ENCODE results near the gene COX11. TPM values are rescaled to one million over a fixed set of nuclear protein-coding genes. Genes with fewer than 3 reads are reported as not detected.

The COX11 gene
- total RNA-seq, result 10 to 100 TPM; 40.3 to 56.2 (median 55.9) TPM

DNA sequence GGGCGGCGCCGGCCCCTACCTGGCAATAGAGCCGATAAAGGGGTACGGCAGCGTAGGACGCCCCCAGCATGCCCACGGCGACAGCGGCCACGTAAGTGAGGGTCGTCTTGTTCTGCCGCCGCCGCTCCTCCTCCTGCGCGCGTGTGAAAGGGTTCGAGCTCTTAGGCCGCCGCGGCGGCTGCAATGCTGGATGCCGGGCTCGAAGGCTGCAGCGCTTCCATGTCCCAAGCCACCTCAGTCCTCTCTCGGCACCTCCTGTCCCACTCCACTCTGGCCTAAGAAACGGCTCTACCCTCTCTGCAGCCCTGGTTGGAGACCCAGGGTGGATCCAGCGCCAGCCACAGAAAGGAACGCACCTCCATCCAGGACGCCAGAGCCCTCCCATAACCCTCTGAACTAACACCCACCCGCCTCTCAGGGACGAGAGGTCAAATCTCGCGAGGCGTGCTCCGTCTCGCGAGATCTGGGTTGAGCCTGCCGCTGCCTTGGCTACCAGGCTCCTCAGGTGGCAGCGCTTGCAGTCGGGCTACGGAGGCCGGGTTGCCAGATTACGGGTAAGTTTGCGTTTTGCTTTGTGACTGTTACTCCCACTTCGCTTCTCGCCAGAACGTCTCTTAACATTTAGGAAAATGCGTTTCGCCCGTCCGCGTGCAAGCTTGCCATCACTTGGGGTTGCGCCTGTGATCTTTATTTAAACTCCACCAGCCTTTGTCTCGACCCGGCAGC, at the start of gene COX11, which contains the start of gene STXBP4:
TSS of gene COX11 (minus strand) at position 393 of the 726 bp plus-strand sequence. CDS start at position 385, 8 bp downstream.
TSS of gene STXBP4 (plus strand) at position 504 of the 726 bp plus-strand sequence. CDS start 17,455 bp downstream, outside the sequence.
- DNase-seq (ENCODE audit: low spot score in 2 of 2), result peak; percentile 93
- intact Hi-C loops (cut with DNase I; ENCODE audit: low total_unique reads), result no loop called here
- peak within 1 kb of the TSS; percentile 83 to 86 for H3K27ac ChIP-seq
- H3K27me3 ChIP-seq, result no peaks in the 10 kb centered on the region
- H3K9me3 ChIP-seq, result no peaks in the 10 kb centered on the region
- H3K4me1 ChIP-seq, result no peaks in the 10 kb centered on the region
- H3K4me3 ChIP-seq, result peak within 1 kb of the TSS; percentile 78 to 93 (median 89)
- TF ChIP-seq, protein P1, sequence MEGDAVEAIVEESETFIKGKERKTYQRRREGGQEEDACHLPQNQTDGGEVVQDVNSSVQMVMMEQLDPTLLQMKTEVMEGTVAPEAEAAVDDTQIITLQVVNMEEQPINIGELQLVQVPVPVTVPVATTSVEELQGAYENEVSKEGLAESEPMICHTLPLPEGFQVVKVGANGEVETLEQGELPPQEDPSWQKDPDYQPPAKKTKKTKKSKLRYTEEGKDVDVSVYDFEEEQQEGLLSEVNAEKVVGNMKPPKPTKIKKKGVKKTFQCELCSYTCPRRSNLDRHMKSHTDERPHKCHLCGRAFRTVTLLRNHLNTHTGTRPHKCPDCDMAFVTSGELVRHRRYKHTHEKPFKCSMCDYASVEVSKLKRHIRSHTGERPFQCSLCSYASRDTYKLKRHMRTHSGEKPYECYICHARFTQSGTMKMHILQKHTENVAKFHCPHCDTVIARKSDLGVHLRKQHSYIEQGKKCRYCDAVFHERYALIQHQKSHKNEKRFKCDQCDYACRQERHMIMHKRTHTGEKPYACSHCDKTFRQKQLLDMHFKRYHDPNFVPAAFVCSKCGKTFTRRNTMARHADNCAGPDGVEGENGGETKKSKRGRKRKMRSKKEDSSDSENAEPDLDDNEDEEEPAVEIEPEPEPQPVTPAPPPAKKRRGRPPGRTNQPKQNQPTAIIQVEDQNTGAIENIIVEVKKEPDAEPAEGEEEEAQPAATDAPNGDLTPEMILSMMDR (IDR thresholded peaks at IDR 0.05), result peak in 1 of 3 donors; percentile 3
- TF ChIP-seq POLR2AphosphoS5 (IDR thresholded peaks at IDR 0.05) (peak; percentile 55 to 73 (median 71)), POLR2A (IDR thresholded peaks at IDR 0.05) (peak; percentile 19)
- peaks cover 3% of the 10 kb centered on the region for H3K36me3 ChIP-seq

GRCh38 chr17:55005520-55005919, 37.1 kb upstream of the COX11 start:
- Histone ChIP-seq H3K4me1 (no peaks in the 10 kb centered on the region), H3K9me3 (no peaks in the 10 kb centered on the region), H3K36me3 (peaks cover 2% of the 10 kb centered on the region), H3K27me3 (no peaks in the 10 kb centered on the region), H3K27ac (no peak overlapping the region), H3K4me3 (no peak overlapping the region)
- TF ChIP-seq, protein P1 (IDR thresholded peaks at IDR 0.05), result no peak
- no peak for TF ChIP-seq POLR2AphosphoS5 (IDR thresholded peaks at IDR 0.05)
- no peak for TF ChIP-seq POLR2A (IDR thresholded peaks at IDR 0.05)
- DNase-seq (ENCODE audit: low spot score in 2 of 2), result no peak
- intact Hi-C loops (cut with DNase I; ENCODE audit: low total_unique reads), result no loop called here

DNA sequence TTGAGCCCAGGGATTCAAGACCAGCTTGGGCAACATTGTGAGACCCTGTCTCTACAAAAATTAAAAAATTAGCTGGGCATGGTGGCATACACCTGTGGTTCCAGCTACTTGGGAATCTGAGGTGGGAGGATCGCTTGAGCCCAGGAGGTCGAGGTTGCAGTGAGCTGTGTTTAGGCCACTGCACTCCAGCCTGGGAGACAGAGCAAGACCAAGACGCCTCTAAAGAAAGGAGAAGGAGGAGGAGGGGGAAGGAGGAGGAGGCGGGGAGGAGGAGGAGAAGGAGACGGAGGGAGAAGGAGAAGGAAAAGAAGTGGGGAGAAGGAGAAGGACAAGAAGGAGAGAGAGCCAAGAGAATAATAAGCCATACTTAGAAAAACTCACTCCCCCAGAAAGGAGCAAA, 36.0 kb upstream of the COX11 start:
- no peak for DNase-seq (ENCODE audit: low spot score in 2 of 2)
- TF ChIP-seq POLR2AphosphoS5 (IDR thresholded peaks at IDR 0.05) (no peak), POLR2A (IDR thresholded peaks at IDR 0.05) (no peak)
- TF ChIP-seq, protein P1 (IDR thresholded peaks at IDR 0.05), result no peak
- intact Hi-C loops (cut with DNase I; ENCODE audit: low total_unique reads), result no loop called here

DNA sequence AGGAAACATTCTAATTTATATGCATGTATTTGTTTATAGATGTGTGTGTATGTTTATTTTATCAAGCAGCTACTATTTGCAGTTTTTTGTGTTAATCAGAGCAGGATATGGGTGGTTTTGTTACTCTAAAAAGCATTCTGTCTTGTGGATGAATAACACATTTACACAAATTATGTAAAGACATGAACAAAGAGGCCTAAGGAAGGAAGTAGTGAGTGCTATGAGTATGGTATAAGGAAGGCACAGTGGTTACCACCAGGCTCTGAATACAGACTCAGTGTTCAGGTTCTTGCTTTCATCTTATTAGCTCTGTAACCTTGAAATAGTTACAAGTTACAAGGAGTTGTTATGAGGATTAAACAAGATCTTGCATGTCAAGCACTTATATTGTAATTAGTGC, 34.0 kb upstream of the COX11 start:
- Histone ChIP-seq H3K9me3 (no peaks in the 10 kb centered on the region), H3K4me1 (no peaks in the 10 kb centered on the region), H3K27ac (no peak overlapping the region), H3K27me3 (no peaks in the 10 kb centered on the region), H3K4me3 (no peak overlapping the region), H3K36me3 (no peaks in the 10 kb centered on the region)
- intact Hi-C loops (cut with DNase I; ENCODE audit: low total_unique reads), result no loop called here
- TF ChIP-seq POLR2A (IDR thresholded peaks at IDR 0.05) (no peak), POLR2AphosphoS5 (IDR thresholded peaks at IDR 0.05) (no peak)
- TF ChIP-seq, protein P1 (IDR thresholded peaks at IDR 0.05), result no peak
- DNase-seq (ENCODE audit: low spot score in 2 of 2), result no peak

More for the DNA sequence above, 36.0 kb upstream of the COX11 start:
- Histone ChIP-seq H3K27ac (no peak overlapping the region), H3K4me3 (no peak overlapping the region), H3K4me1 (no peaks in the 10 kb centered on the region), H3K36me3 (no peaks in the 10 kb centered on the region), H3K27me3 (no peaks in the 10 kb centered on the region), H3K9me3 (no peaks in the 10 kb centered on the region)

DNA sequence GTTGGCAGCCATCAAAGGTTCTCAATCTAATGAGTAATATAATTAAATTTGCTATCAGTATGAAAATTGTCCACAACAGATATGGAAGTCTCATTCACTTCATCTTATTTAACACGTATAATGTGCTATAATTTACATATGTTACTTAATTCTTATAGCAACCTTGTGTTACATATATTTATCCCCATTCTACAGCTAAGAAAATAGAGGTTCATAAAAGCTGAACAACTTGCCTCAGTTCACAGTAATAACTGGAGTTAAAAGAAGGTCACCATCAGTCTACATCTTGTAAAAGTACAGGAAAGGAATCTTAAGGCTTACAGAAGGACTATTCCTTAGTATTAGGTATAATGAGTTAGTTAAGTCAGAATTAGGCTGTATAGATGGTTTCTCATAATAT, 28.0 kb upstream of the COX11 start:
- Histone ChIP-seq H3K27me3 (no peaks in the 10 kb centered on the region), H3K36me3 (no peaks in the 10 kb centered on the region), H3K4me1 (no peaks in the 10 kb centered on the region), H3K9me3 (no peaks in the 10 kb centered on the region), H3K27ac (no peak overlapping the region), H3K4me3 (no peak overlapping the region)
- TF ChIP-seq POLR2A (IDR thresholded peaks at IDR 0.05) (no peak), POLR2AphosphoS5 (IDR thresholded peaks at IDR 0.05) (no peak)
- TF ChIP-seq, protein P1 (IDR thresholded peaks at IDR 0.05), result no peak
- DNase-seq (ENCODE audit: low spot score in 2 of 2), result no peak
- intact Hi-C loops (cut with DNase I; ENCODE audit: low total_unique reads), result no loop called here

All from breast epithelium (tissue), 4 donors.